ENCODE measurements around the gene FOXC1.

DNA sequence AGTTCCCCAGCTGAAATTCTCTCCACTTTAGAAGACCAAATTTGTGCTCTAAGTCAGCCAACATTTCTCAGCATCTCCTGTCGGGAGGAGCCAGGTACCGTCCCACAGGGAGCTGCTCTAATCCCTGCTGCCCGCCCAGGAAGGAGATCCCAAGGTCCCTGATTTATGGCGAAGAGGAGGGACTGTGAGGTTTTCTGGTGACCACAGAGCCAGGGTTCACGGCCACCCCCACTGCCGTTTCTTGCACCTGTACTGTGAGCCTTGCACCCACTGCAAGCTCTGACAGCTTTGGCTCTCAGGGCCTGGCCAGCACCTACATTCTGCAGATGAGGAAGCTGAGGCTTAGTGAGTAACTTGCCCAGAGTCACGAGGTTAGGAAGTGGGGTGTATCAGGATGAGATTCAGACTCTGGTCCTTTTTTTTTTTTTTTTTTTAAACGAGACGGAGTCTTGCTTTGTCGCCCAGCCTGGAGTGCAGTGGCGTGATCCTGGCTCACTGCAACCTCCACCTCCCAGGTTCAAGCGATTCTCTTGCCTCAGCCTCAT is 34.9 kb downstream of the FOXC1 start:
- TF ChIP-seq, protein P1, sequence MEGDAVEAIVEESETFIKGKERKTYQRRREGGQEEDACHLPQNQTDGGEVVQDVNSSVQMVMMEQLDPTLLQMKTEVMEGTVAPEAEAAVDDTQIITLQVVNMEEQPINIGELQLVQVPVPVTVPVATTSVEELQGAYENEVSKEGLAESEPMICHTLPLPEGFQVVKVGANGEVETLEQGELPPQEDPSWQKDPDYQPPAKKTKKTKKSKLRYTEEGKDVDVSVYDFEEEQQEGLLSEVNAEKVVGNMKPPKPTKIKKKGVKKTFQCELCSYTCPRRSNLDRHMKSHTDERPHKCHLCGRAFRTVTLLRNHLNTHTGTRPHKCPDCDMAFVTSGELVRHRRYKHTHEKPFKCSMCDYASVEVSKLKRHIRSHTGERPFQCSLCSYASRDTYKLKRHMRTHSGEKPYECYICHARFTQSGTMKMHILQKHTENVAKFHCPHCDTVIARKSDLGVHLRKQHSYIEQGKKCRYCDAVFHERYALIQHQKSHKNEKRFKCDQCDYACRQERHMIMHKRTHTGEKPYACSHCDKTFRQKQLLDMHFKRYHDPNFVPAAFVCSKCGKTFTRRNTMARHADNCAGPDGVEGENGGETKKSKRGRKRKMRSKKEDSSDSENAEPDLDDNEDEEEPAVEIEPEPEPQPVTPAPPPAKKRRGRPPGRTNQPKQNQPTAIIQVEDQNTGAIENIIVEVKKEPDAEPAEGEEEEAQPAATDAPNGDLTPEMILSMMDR (conservative IDR thresholded peaks at IDR 0.05; ENCODE audit: low read length), result no peak
- TF ChIP-seq EZH2phosphoT487 (IDR thresholded peaks at IDR 0.05; ENCODE audit: borderline replicate concordance, low read depth, low read length), result no peak
